ENCODE results near the gene OTOF.
A peak's percentile ranks its signal among the peaks of the same experiment; 100 is the strongest.

Gene OTOF

GRCh38 chr2:26465266-26465925 is 12.5 kb downstream of the OTOF start:
- no peak overlapping the region for H3K4me3 ChIP-seq (ENCODE audit: low read depth, low read length)
- TF ChIP-seq, protein P1, sequence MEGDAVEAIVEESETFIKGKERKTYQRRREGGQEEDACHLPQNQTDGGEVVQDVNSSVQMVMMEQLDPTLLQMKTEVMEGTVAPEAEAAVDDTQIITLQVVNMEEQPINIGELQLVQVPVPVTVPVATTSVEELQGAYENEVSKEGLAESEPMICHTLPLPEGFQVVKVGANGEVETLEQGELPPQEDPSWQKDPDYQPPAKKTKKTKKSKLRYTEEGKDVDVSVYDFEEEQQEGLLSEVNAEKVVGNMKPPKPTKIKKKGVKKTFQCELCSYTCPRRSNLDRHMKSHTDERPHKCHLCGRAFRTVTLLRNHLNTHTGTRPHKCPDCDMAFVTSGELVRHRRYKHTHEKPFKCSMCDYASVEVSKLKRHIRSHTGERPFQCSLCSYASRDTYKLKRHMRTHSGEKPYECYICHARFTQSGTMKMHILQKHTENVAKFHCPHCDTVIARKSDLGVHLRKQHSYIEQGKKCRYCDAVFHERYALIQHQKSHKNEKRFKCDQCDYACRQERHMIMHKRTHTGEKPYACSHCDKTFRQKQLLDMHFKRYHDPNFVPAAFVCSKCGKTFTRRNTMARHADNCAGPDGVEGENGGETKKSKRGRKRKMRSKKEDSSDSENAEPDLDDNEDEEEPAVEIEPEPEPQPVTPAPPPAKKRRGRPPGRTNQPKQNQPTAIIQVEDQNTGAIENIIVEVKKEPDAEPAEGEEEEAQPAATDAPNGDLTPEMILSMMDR (IDR thresholded peaks at IDR 0.05; ENCODE audit: low read depth, low read length): no peak

- no peak overlapping the region for H3K4me3 ChIP-seq (ENCODE audit: low read depth, low read length)
- TF ChIP-seq, protein P1 (IDR thresholded peaks at IDR 0.05; ENCODE audit: low read depth, low read length): no peak
Measured at GRCh38 chr2:26464390-26465265, 13.3 kb downstream of the OTOF start.

- no peak overlapping the region for H3K4me3 ChIP-seq (ENCODE audit: low read depth, low read length)
Measured at GRCh38 chr2:26463244-26464192, 14.4 kb downstream of the OTOF start.

GRCh38 chr2:26462511-26463243 is 15.2 kb downstream of the OTOF start:
- TF ChIP-seq, protein P1 (IDR thresholded peaks at IDR 0.05; ENCODE audit: low read depth, low read length): peak; percentile 56; the same call in 1 of the 2 replicates
- H3K4me3 ChIP-seq (ENCODE audit: low read depth, low read length): no peak overlapping the region

More at GRCh38 chr2:26463244-26464192, 14.4 kb downstream of the OTOF start:
- TF ChIP-seq, protein P1 (IDR thresholded peaks at IDR 0.05; ENCODE audit: low read depth, low read length): no peak

- no peak overlapping the region for H3K4me3 ChIP-seq (ENCODE audit: low read depth, low read length)
- TF ChIP-seq, protein P1 (IDR thresholded peaks at IDR 0.05; ENCODE audit: low read depth, low read length): no peak
Measured at GRCh38 chr2:26462100-26462499, 15.8 kb downstream of the OTOF start.

GRCh38 chr2:26461601-26462023 is 16.3 kb downstream of the OTOF start:
- TF ChIP-seq, protein P1 (IDR thresholded peaks at IDR 0.05; ENCODE audit: low read depth, low read length): no peak
- H3K4me3 ChIP-seq (ENCODE audit: low read depth, low read length): no peak overlapping the region
